ENCODE measurements around the gene RAPGEF1.

Gene RAPGEF1

DNA sequence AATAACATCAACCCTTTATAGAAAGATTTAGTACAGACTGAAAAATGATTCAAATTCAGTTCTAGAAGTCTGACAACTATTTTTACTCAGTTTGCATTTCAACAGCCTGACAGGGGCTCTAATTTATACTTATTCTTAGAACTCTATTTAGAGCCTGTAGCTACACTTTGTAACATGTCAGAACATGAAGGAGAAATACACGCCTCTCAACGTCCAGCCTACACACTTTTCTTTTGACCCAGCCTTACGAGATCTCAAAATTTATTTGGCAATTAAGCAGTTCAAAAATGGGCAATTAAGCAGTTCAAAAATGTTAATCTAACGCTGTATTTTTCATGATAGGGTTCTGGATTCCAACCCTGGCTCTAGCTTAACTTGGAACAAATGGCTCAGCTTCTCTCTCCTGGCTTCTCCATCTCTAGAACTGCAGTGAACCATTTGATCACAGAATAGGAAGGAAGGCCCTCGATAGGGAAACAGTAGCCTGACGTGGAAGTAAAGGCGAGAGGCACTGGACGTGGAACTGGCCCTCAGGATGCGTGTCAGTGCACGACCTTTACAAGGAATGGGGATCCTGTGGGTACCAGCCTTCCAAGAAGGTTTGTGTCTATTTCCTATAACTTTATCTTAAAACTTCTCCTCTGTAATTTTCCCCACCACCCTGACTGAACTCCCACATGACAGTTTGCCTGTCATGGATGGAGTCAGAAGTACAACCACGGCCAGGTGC, 128.1 kb downstream of the RAPGEF1 start:
- no peak overlapping the region for H3K4me3 ChIP-seq (ENCODE audit: low read depth, low read length)
- TF ChIP-seq, protein P1, sequence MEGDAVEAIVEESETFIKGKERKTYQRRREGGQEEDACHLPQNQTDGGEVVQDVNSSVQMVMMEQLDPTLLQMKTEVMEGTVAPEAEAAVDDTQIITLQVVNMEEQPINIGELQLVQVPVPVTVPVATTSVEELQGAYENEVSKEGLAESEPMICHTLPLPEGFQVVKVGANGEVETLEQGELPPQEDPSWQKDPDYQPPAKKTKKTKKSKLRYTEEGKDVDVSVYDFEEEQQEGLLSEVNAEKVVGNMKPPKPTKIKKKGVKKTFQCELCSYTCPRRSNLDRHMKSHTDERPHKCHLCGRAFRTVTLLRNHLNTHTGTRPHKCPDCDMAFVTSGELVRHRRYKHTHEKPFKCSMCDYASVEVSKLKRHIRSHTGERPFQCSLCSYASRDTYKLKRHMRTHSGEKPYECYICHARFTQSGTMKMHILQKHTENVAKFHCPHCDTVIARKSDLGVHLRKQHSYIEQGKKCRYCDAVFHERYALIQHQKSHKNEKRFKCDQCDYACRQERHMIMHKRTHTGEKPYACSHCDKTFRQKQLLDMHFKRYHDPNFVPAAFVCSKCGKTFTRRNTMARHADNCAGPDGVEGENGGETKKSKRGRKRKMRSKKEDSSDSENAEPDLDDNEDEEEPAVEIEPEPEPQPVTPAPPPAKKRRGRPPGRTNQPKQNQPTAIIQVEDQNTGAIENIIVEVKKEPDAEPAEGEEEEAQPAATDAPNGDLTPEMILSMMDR (IDR thresholded peaks at IDR 0.05; ENCODE audit: low read depth, low read length, missing control alignments) = no peak
- no peak for DNase-seq (ENCODE audit: low read depth)

DNA sequence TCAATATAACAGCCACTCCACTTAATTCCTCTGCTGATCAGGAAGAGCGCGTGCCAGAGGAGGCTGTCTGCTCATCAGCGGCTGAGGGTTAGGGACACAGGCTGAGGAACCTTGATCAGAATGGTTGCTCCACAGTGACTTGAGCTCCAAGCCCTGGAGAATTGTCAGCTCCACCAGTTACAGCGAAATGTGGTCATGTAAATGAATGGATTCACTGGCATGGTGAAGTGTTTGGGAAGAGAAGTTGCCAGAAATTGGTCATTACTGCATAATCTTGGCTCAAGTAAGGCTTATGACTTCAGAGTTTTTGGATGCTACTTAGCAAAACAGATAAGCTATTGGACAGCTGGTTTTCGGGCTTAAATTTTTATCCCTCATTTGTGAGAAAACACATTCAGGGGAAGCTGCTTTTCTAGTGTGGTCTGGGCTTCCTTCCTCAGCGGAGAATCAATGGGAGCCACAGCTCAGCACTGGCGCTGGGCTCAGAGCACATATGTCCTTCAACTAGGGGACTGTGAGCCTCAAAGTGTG, 129.6 kb downstream of the RAPGEF1 start:
- no peak overlapping the region for H3K4me3 ChIP-seq (ENCODE audit: low read depth, low read length)
- TF ChIP-seq, protein P1 (IDR thresholded peaks at IDR 0.05; ENCODE audit: low read depth, low read length, missing control alignments) = no peak
- DNase-seq (ENCODE audit: low read depth) = no peak

DNA sequence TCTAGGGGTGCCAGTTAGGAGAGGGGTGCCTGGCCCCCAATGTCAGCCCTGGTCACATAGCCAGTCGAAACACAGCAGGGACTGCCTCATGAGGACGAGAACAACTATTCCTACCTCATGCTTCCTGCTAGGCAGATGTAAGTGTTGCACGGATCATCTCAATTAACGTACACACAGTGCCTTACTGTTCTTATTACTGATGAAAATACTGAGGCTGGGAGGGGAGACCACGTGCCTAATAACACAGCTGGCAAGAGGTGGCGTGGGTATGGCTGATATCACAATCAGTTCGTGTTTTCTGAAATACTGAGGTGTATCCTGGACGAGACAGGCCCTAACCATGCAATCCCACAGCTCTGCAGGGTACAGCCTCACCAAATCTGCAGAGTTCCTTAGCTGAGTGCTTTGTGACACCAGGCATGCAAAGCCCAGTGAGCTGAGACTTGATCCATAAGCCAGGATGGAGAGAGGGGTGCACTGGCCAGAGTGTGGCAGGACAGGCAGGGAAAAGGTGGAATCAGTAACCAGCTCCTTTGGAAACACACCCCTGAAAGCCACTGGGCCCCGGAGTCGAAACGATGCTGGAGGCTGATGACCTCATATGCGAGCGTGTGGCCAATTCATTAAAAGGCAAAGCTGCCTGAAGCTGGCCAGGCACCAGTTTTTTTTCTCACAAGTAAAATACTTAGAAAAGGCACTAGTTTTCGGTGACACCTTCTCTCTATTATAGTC, 130.6 kb downstream of the RAPGEF1 start:
- no peak overlapping the region for H3K4me3 ChIP-seq (ENCODE audit: low read depth, low read length)
- TF ChIP-seq, protein P1 (IDR thresholded peaks at IDR 0.05; ENCODE audit: low read depth, low read length, missing control alignments) = no peak
- DNase-seq (ENCODE audit: low read depth) = no peak

DNA sequence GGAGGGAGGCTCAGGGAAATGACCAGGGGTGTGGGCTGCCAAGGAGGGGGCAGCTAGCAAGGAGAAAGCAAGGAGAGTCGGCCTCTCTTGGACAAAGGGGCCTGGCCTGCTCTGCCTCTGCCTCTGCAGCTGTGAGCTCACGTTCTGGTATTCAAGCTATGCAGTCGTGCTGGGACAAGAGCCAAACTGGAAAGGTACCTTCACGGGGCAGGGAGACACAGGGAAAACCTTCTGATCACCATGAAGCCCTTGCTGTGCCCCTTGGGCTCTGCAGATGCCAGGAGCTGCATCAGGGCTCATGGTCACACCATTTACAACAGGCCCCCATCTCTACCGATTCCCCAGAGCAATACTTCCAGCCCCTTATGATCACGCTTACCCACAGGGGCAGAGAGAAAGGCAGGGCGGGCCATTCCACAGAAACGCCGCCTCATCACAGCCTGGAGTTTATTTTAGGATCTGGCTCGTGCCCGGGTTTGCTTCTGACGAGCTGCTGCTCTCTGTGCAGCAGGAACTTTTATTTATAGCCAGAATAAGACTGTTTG, 131.3 kb downstream of the RAPGEF1 start:
- H3K4me3 ChIP-seq (ENCODE audit: low read depth, low read length) = no peak overlapping the region
- TF ChIP-seq, protein P1 (IDR thresholded peaks at IDR 0.05; ENCODE audit: low read depth, low read length, missing control alignments) = no peak
- DNase-seq (ENCODE audit: low read depth) = no peak

DNA sequence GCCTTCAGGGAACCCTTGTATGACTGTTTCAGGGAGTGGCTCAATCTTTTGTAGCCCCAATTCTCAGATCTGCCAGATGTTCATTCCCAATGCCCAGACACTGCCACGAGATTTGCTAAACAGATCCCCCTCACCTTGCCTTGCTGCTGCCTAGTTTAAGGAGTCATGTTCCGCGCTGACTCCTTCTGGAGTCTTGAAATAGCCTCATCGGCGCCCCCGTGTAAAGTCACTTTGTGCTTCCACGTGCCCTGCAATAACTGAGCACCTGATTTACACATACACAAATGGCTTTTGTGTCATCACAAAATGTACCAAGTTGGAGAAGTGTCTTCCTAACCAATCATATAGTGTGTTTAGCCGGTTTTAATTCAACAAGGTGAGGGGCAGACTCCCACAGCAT, 132.3 kb downstream of the RAPGEF1 start:
- TF ChIP-seq, protein P1 (IDR thresholded peaks at IDR 0.05; ENCODE audit: low read depth, low read length, missing control alignments) = no peak
- no peak for DNase-seq (ENCODE audit: low read depth)
- no peak overlapping the region for H3K4me3 ChIP-seq (ENCODE audit: low read depth, low read length)

DNA sequence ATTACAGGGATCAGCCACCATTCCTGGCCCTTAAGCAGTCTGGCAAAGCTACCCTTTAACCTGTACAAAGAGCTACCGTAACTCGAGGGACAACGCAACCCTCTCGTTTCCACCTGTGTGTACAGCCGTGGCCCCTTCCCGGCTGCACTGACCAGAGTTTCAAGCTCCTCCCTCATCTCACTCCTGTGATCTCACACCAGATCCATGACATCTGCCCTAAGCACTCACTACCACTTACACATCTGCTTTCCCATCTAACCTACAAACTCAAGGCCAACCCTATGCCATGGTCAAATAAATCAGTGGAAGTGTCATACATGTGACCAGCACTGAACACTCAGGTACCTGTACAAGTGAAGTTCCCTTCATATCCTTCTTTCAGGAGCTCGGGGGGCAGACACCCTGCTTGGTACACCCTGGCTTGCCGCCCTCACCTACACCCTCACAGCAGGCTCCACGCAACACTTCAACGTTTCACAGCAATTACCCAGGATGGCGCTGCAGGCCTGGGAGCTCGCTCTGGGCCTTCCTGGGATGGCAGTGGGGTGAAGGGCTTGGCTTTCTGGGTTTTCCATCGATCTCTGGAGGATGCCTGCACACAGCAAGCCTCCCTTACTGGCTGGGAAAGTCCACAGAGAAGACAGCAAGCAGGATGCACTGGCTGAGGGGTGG, 132.8 kb downstream of the RAPGEF1 start:
- DNase-seq (ENCODE audit: low read depth) = no peak
- H3K4me3 ChIP-seq (ENCODE audit: low read depth, low read length) = no peak overlapping the region
- TF ChIP-seq, protein P1 (IDR thresholded peaks at IDR 0.05; ENCODE audit: low read depth, low read length, missing control alignments) = no peak
